IMR-90 (cell line): ENCODE results near the gene SYT6. TPM values are rescaled to one million over a fixed set of nuclear protein-coding genes. Genes with fewer than 3 reads are reported as not detected.

Source experiments
- ATAC-seq: fragments of 200-7000 bp; cut with Tn5 transposase; 2 replicates; pipeline ENCODE4 v1.9.1; 2020; ENCODE audit warnings: low read depth, mild to moderate bottlenecking, moderate library complexity
- BruUV-seq: library from RNA; stranded (reverse); fragments of 400-500 nt; replicated peaks from 2 replicates; lab custom pipeline; 2021; lab: Mats Ljungman, UMichigan
- CTCF ChIA-PET: fragments of 300-600 bp; formaldehyde crosslinking; extraction: SDS; loops from one replicate; lab custom pipeline; 2021; ENCODE audit warnings: antibody characterized with exemption; lab: Yijun Ruan, JAX
- POLR2A ChIA-PET: fragments of 300-600 bp; sonication (Branson Sonifier 250); formaldehyde crosslinking; loops from one replicate; lab custom pipeline; 2022; ENCODE audit warnings: antibody characterized with exemption; ENCODE audit not compliant: unreplicated experiment; lab: Charles Lee
- DNase-seq: peaks from one replicate; pipeline ENCODE4 v3.0.0; 2013
- H2AFZ ChIP-seq: replicated peaks from 2 replicates; pipeline ENCODE3; 2013; ENCODE audit warnings: low read length, mild to moderate bottlenecking; ENCODE audit not compliant: poor library complexity
- H2AK5ac ChIP-seq: 2 replicates; pipeline ENCODE4 v1.6.1; 2013; ENCODE audit warnings: low read depth, low read length, inconsistent platforms
- H2AK9ac ChIP-seq: replicated peaks from 2 replicates; pipeline ENCODE3; 2013; ENCODE audit warnings: mild to moderate bottlenecking, low read depth, low read length, moderate library complexity; ENCODE audit not compliant: poor library complexity
- H2BK120ac ChIP-seq: 2 replicates; pipeline ENCODE4 v1.6.1; 2013; ENCODE audit warnings: low read depth, low read length, inconsistent platforms
- H2BK15ac ChIP-seq: 3 replicates; pipeline ENCODE4 v1.6.1; 2013; ENCODE audit warnings: low read depth, low read length, inconsistent platforms
- H2BK20ac ChIP-seq: 2 replicates; pipeline ENCODE4 v1.6.1; 2013; ENCODE audit warnings: low read depth, mild to moderate bottlenecking, inconsistent platforms, low read length, moderate library complexity
- H2BK5ac ChIP-seq: 2 replicates; pipeline ENCODE4 v1.6.1; 2013; ENCODE audit warnings: mild to moderate bottlenecking, low read depth, low read length, inconsistent platforms; ENCODE audit not compliant: poor library complexity, severe bottlenecking
- H3K14ac ChIP-seq: replicated peaks from 2 replicates; pipeline ENCODE4 v1.6.1; 2013; ENCODE audit warnings: low read depth, low read length, inconsistent platforms
- H3K18ac ChIP-seq: 2 replicates; pipeline ENCODE4 v1.6.1; 2013; ENCODE audit warnings: low read depth, low read length, control low read depth
- H3K23ac ChIP-seq: 2 replicates; pipeline ENCODE4 v1.6.1; 2013; ENCODE audit warnings: low read depth, low read length, inconsistent platforms
- H3K27ac ChIP-seq: 2 replicates; pipeline ENCODE4 v1.5.1; 2013; ENCODE audit warnings: mild to moderate bottlenecking, control low read depth, low read length; ENCODE audit not compliant: insufficient read depth
- H3K27me3 ChIP-seq: 2 replicates; pipeline ENCODE4 v1.6.1; 2013; ENCODE audit warnings: low read length; ENCODE audit not compliant: control insufficient read depth, insufficient read depth
- H3K36me3 ChIP-seq: 2 replicates; pipeline ENCODE4 v1.6.1; 2013; ENCODE audit warnings: low read length, mixed read lengths; ENCODE audit not compliant: control insufficient read depth, insufficient read depth
- H3K4ac ChIP-seq: 2 replicates; pipeline ENCODE4 v1.6.1; 2013; ENCODE audit warnings: low read depth, low read length, inconsistent platforms
- H3K4me1 ChIP-seq: 2 replicates; pipeline ENCODE4 v1.6.1; 2013; ENCODE audit warnings: low read length, mixed read lengths; ENCODE audit not compliant: control insufficient read depth, insufficient read depth
- H3K4me2 ChIP-seq: 2 replicates; pipeline ENCODE4 v1.6.1; 2013; ENCODE audit warnings: low read depth, mild to moderate bottlenecking, control low read depth, low read length, moderate library complexity
- H3K4me3 ChIP-seq: 2 replicates; pipeline ENCODE4 v1.5.1; 2013; ENCODE audit warnings: low read depth, mild to moderate bottlenecking, control low read depth, low read length, moderate library complexity; ENCODE audit not compliant: insufficient read depth
- H3K56ac ChIP-seq: 2 replicates; pipeline ENCODE4 v1.6.1; 2013; ENCODE audit warnings: low read length, inconsistent platforms; ENCODE audit not compliant: insufficient read depth; ENCODE audit errors: extremely low read depth
- H3K79me1 ChIP-seq, 2 experiments: 2 replicates each; pipeline ENCODE4 v1.6.1; 2013; ENCODE audit warnings: low read length in 2 of 2, inconsistent platforms in 1 of 2, low read depth in 1 of 2
- H3K9ac ChIP-seq: 2 replicates; pipeline ENCODE4 v1.6.1; 2013; ENCODE audit warnings: low read depth, low read length, control low read depth
- H3K9me1 ChIP-seq: 2 replicates; pipeline ENCODE4 v1.6.1; 2013; ENCODE audit warnings: low read length, inconsistent platforms; ENCODE audit not compliant: insufficient read depth
- H3K9me3 ChIP-seq: 2 replicates; pipeline ENCODE4 v1.6.1; 2013; ENCODE audit warnings: low read length; ENCODE audit not compliant: control insufficient read depth, insufficient read depth
- H4K20me1 ChIP-seq: 2 replicates; pipeline ENCODE4 v1.6.1; 2013; ENCODE audit warnings: low read length, inconsistent platforms; ENCODE audit not compliant: insufficient read depth
- H4K5ac ChIP-seq: 2 replicates; pipeline ENCODE4 v1.6.1; 2013; ENCODE audit warnings: mild to moderate bottlenecking, low read depth, low read length, control low read depth
- H4K8ac ChIP-seq, 2 experiments: 2 replicates each; pipeline ENCODE4 v1.6.1; 2013; ENCODE audit warnings: low read depth in 2 of 2, low read length in 2 of 2, control low read depth in 1 of 2, inconsistent platforms in 1 of 2
- H4K91ac ChIP-seq: 2 replicates; pipeline ENCODE4 v1.6.1; 2013; ENCODE audit warnings: low read depth, low read length, inconsistent platforms; ENCODE audit not compliant: insufficient read depth
- BHLHE40 ChIP-seq: fragments of 150-350 bp; IDR thresholded peaks from 2 replicates; pipeline ENCODE4 v1.6.1; 2016; ENCODE audit warnings: mild to moderate bottlenecking, low read depth, low read length
- CTCF ChIP-seq: conservative IDR thresholded peaks from 2 replicates; pipeline ENCODE4 v1.5.1; 2012; ENCODE audit warnings: mild to moderate bottlenecking, low read depth, low read length, improper control_type of control experiment
- FOS ChIP-seq: fragments of 150-350 bp; IDR thresholded peaks from 2 replicates; pipeline ENCODE4 v1.6.1; 2016; ENCODE audit warnings: low read depth, low read length
- MAFK ChIP-seq: IDR thresholded peaks from 2 replicates; pipeline ENCODE4 v1.6.1; 2012; ENCODE audit warnings: low read depth, low read length, improper control_type of control experiment
- MAZ ChIP-seq: IDR thresholded peaks from 2 replicates; pipeline ENCODE4 v1.6.1; 2012; ENCODE audit warnings: low read depth, mild to moderate bottlenecking, low read length, improper control_type of control experiment, moderate library complexity, borderline replicate concordance
- MXI1 ChIP-seq: IDR thresholded peaks from 2 replicates; pipeline ENCODE4 v1.6.1; 2012; ENCODE audit warnings: low read depth, mild to moderate bottlenecking, low read length, moderate library complexity, borderline replicate concordance
- POLR2A ChIP-seq: IDR thresholded peaks from 2 replicates; pipeline ENCODE4 v1.6.1; 2012; ENCODE audit warnings: mild to moderate bottlenecking, low read depth, low read length
- RAD21 ChIP-seq: IDR thresholded peaks from 2 replicates; pipeline ENCODE4 v1.6.1; 2012; ENCODE audit warnings: low read length, improper control_type of control experiment
- RCOR1 ChIP-seq: IDR thresholded peaks from 2 replicates; pipeline ENCODE4 v1.6.1; 2012; ENCODE audit warnings: mild to moderate bottlenecking, low read length, improper control_type of control experiment; ENCODE audit not compliant: insufficient replicate concordance
- RFX5 ChIP-seq: IDR thresholded peaks from 2 replicates; pipeline ENCODE4 v1.8.0; 2012; ENCODE audit warnings: low read depth, mild to moderate bottlenecking, low read length, moderate library complexity
- WGBS, 2 experiments: methylation state at CpG; one replicate each; pipeline versions ENCODE4 v1.1.5 to v1.1.7; 2013; ENCODE audit warnings: missing lambda C conversion rate in 2 of 2; ENCODE audit not compliant: insufficient read length in 1 of 2; ENCODE audit errors: extremely low coverage in 2 of 2; 5-methylcytosine and 5-hydroxymethylcytosine counted together
- dilution Hi-C: fragments of 300-500 bp; cut with HindIII; formaldehyde crosslinking; loops from one replicate; pipeline ENCODE4 v1.14.3; 2018; ENCODE audit warnings: low sequenced_read_pairs; ENCODE audit not compliant: unreplicated experiment
- in situ Hi-C: fragments of 300-500 bp; cut with MboI; formaldehyde crosslinking; loops from 3 replicates; pipeline ENCODE4 v1.14.3; 2019; ENCODE audit warnings: low sequenced_read_pairs, inconsistent platforms, mixed read lengths
- intact Hi-C: fragments of 100-400 bp; cut with micrococcal nuclease; formaldehyde crosslinking; loops from 2 replicates; pipeline ENCODE4 v1.10.0; 2022
- polyA plus RNA-seq, 3 experiments: library from polyadenylated mRNA; depleted of rRNA; stranded (reverse); fragments of >200 nt; gene quantifications; 2 replicates each; pipeline ENCODE4 v1.2.3, GENCODE V29; 2012; ENCODE audit warnings: low replicate concordance in 1 of 3
- total RNA-seq: library from RNA; depleted of rRNA; stranded (reverse); fragments of >200 nt; gene quantifications from 2 replicates; pipeline ENCODE4 v1.2.3, GENCODE V29; 2012
- TF ChIP-seq, protein P1 (sequence below): fragments of 150-350 bp; IDR thresholded peaks from 2 replicates; pipeline ENCODE4 v1.6.1; 2016; ENCODE audit warnings: low read depth, mild to moderate bottlenecking, low read length, moderate library complexity, borderline replicate concordance
- TF ChIP-seq, protein P2 (sequence below): fragments of 150-350 bp; IDR thresholded peaks from 2 replicates; pipeline ENCODE4 v1.6.1; 2017; ENCODE audit warnings: mild to moderate bottlenecking, antibody characterized with exemption, low read length, low read depth

SYT6 gene
- total and polyA plus RNA-seq, 2 of the 4 experiments (the other 2 are of a cell fraction) = not detected

DNA sequence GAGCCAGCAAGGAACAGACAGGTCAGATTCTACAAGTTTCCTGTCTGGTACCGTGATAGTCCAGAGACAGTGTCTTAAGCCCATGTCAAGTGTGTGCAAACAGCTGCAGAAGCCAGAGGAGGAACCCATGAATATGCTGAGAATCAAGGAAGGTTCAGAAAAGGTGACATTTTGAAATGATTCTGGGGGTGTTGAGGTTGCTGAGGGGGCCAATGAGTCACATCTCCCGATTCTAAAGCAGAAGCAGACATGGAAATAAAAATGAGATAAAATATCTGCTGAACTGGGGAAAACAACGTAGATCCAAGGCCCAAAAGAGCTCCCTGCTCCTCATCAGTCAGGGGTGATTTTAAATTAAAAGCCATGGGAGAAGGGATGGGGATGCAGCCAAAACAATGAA is 15.8 kb upstream of the SYT6 start:
- Histone ChIP-seq H3K4me1 (no peaks in the 10 kb centered on the region), H3K9me1 (no peaks in the 10 kb centered on the region), H4K8ac (no peak overlapping the region), H3K18ac (no peak overlapping the region), H2AFZ (no peak overlapping the region), H3K56ac (no peak overlapping the region), H3K4me3 (no peak overlapping the region), H3K14ac (no peak overlapping the region), H4K91ac (no peak overlapping the region), H3K27ac (no peak overlapping the region), H3K9ac (no peak overlapping the region), H3K27me3 (peaks cover 10% of the 10 kb centered on the region), H3K36me3 (no peaks in the 10 kb centered on the region), H3K4me2 (no peak overlapping the region), H3K23ac (no peak overlapping the region), H4K5ac (no peak overlapping the region), H3K4ac (no peak overlapping the region), H2AK5ac (no peak overlapping the region), H2BK120ac (no peak overlapping the region), H2BK5ac (no peak overlapping the region), H4K20me1 (no peaks in the 10 kb centered on the region), H2BK20ac (no peak overlapping the region), H3K9me3 (no peaks in the 10 kb centered on the region), H2BK15ac (no peak overlapping the region), H3K79me1 (no peaks in the 10 kb centered on the region), H2AK9ac (no peak overlapping the region)
- in situ Hi-C loops = no loop called here
- TF ChIP-seq BHLHE40 (no peak), POLR2A (no peak), FOS (no peak), CTCF (no peak), MXI1 (no peak), RFX5 (no peak), RCOR1 (no peak), RAD21 (no peak), MAZ (no peak), MAFK (no peak)
- TF ChIP-seq, protein P1, sequence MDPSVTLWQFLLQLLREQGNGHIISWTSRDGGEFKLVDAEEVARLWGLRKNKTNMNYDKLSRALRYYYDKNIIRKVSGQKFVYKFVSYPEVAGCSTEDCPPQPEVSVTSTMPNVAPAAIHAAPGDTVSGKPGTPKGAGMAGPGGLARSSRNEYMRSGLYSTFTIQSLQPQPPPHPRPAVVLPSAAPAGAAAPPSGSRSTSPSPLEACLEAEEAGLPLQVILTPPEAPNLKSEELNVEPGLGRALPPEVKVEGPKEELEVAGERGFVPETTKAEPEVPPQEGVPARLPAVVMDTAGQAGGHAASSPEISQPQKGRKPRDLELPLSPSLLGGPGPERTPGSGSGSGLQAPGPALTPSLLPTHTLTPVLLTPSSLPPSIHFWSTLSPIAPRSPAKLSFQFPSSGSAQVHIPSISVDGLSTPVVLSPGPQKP = no peak
- TF ChIP-seq, protein P2, sequence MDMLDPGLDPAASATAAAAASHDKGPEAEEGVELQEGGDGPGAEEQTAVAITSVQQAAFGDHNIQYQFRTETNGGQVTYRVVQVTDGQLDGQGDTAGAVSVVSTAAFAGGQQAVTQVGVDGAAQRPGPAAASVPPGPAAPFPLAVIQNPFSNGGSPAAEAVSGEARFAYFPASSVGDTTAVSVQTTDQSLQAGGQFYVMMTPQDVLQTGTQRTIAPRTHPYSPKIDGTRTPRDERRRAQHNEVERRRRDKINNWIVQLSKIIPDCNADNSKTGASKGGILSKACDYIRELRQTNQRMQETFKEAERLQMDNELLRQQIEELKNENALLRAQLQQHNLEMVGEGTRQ = no peak
- intact Hi-C loops = no loop called here
- 71% methylated on average over 1 of the region's 3 CpGs; no CpG with 5 or more reads in 1 of the 2 experiments for WGBS, 2 experiments
- ATAC-seq (no peak), DNase-seq (no peak)
- dilution Hi-C loops = no loop called here
- no TSS peak for BruUV-seq
- ChIA-PET CTCF (no interaction called here), POLR2A (no interaction called here)
